Thoracic aorta (tissue), 2 donors: ENCODE results near the gene UGT1A7. TPM values are rescaled to one million over a fixed set of nuclear protein-coding genes. Genes with fewer than 3 reads are reported as not detected.
"Not testable (repeated sequence)": the region's sequence is repeated elsewhere in the genome, so short reads cannot be mapped to it uniquely, and the experiment has no call there.

Source experiments
- ATAC-seq: fragments of 150-250 bp; one replicate; pipeline ENCODE4 v1.8.0; 2017; ENCODE audit warnings: low read depth; ENCODE audit not compliant: insufficient number of reproducible peaks, low FRiP score
- DNase-seq: peaks from one replicate; pipeline ENCODE4 v3.0.0-alpha.2; 2020; ENCODE audit warnings: low spot score
- H3K27ac ChIP-seq, 2 donors: fragments of 200-600 bp; sonication (generic); 1 replicate in 1 of 2; 2 replicates in 1 of 2; pipeline ENCODE4 v1.5.1; 2016; ENCODE audit warnings: mild to moderate bottlenecking in 2 of 2, moderate library complexity in 2 of 2
- H3K27me3 ChIP-seq: fragments of 200-600 bp; sonication (generic); replicated peaks from 2 replicates; pipeline ENCODE4 v1.6.0; 2016; ENCODE audit warnings: mild to moderate bottlenecking; ENCODE audit not compliant: insufficient read depth
- H3K36me3 ChIP-seq: fragments of 200-600 bp; sonication (generic); one replicate; pipeline ENCODE4 v1.5.1; 2016
- H3K4me1 ChIP-seq, 2 donors: fragments of 200-600 bp; sonication (generic); 1 replicate in 1 of 2; 2 replicates in 1 of 2; pipeline versions ENCODE4 v1.5.1 to v1.6.0; 2016; ENCODE audit warnings: low read depth in 2 of 2, mild to moderate bottlenecking in 1 of 2; ENCODE audit not compliant: control insufficient read depth in 1 of 2
- H3K4me3 ChIP-seq: fragments of 200-600 bp; sonication (generic); 2 replicates; pipeline ENCODE4 v1.5.1; 2016; ENCODE audit warnings: mild to moderate bottlenecking
- H3K9me3 ChIP-seq: fragments of 200-600 bp; sonication (generic); 2 replicates; pipeline ENCODE4 v1.5.1; 2016
- total RNA-seq, 2 donors: library from RNA; depleted of rRNA; stranded (reverse); fragments of >200 nt; gene quantifications; one replicate each; pipeline versions ENCODE4 v1.1.0 to v1.2.3, GENCODE V29; 2016
- TF ChIP-seq, protein P1 (sequence below): fragments of 200-600 bp; sonication (generic); IDR thresholded peaks from one replicate; pipeline ENCODE4 v1.5.1; 2019; ENCODE audit warnings: antibody characterized with exemption

Gene UGT1A7
- under 1 TPM in 1 of 2 donors, not detected in 1; 0.35 TPM for total RNA-seq

- no peak within 1 kb of the TSS for H3K4me3 ChIP-seq
- no peak for DNase-seq
- no peaks in the 10 kb centered on the region for H3K36me3 ChIP-seq
- TF ChIP-seq, protein P1, sequence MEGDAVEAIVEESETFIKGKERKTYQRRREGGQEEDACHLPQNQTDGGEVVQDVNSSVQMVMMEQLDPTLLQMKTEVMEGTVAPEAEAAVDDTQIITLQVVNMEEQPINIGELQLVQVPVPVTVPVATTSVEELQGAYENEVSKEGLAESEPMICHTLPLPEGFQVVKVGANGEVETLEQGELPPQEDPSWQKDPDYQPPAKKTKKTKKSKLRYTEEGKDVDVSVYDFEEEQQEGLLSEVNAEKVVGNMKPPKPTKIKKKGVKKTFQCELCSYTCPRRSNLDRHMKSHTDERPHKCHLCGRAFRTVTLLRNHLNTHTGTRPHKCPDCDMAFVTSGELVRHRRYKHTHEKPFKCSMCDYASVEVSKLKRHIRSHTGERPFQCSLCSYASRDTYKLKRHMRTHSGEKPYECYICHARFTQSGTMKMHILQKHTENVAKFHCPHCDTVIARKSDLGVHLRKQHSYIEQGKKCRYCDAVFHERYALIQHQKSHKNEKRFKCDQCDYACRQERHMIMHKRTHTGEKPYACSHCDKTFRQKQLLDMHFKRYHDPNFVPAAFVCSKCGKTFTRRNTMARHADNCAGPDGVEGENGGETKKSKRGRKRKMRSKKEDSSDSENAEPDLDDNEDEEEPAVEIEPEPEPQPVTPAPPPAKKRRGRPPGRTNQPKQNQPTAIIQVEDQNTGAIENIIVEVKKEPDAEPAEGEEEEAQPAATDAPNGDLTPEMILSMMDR = no peak
- H3K4me1 ChIP-seq = no peaks in the 10 kb centered on the region
- no peaks in the 10 kb centered on the region for H3K9me3 ChIP-seq
- ATAC-seq = no peak
- no peaks in the 10 kb centered on the region for H3K27me3 ChIP-seq
- H3K27ac ChIP-seq = no peak within 1 kb of the TSS
These were observed at the start of gene UGT1A7 for GRCh38 chr2:233681521-233682099. Gene UGT1A7 (plus strand): TSS chr2:233681901. CDS start chr2:233681938, 37 bp downstream.

GRCh38 chr2:233636306-233636705 is 45.4 kb upstream of the UGT1A7 start, which contains the start of gene UGT1A10:
Gene UGT1A10 (plus strand): TSS chr2:233636448. CDS start chr2:233636523, 75 bp downstream.
- H3K27ac ChIP-seq, H3K36me3 ChIP-seq, H3K27me3 ChIP-seq, H3K4me1 ChIP-seq, H3K9me3 ChIP-seq, ATAC-seq, H3K4me3 ChIP-seq, DNase-seq: not testable (repeated sequence)

DNA sequence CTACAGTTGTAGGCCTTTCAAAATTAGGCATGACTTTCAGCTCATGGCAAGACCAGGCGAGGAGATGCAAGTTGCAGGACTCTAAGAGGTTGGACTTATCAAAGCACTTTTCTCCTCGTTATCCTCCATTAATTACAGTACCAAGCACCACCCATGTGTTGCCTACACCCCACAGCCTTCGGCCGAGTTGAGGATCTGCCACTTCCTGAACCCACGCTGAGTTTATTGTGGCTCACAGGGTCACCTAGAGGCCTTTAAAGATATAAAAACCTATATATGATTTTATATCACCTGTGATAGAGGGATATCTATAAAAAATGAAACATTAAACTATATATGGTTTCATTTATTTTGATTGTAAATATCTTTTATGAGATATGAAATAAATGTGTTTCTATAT is 42.9 kb upstream of the UGT1A7 start:
- TF ChIP-seq, protein P1 = no peak
- Histone ChIP-seq H3K9me3 (no peaks in the 10 kb centered on the region), H3K27me3 (no peaks in the 10 kb centered on the region), H3K4me1 (no peaks in the 10 kb centered on the region), H3K36me3 (no peaks in the 10 kb centered on the region), H3K4me3 (no peak overlapping the region), H3K27ac (no peak overlapping the region)
- ATAC-seq (no peak), DNase-seq (no peak)

GRCh38 chr2:233639860-233640259 is 41.8 kb upstream of the UGT1A7 start:
- Histone ChIP-seq H3K4me3 (no peak overlapping the region), H3K4me1 (no peaks in the 10 kb centered on the region), H3K27me3 (no peaks in the 10 kb centered on the region), H3K36me3 (no peaks in the 10 kb centered on the region), H3K9me3 (no peaks in the 10 kb centered on the region), H3K27ac (no peak overlapping the region)
- ATAC-seq = no peak
- TF ChIP-seq, protein P1 = no peak
- DNase-seq = no peak

DNA sequence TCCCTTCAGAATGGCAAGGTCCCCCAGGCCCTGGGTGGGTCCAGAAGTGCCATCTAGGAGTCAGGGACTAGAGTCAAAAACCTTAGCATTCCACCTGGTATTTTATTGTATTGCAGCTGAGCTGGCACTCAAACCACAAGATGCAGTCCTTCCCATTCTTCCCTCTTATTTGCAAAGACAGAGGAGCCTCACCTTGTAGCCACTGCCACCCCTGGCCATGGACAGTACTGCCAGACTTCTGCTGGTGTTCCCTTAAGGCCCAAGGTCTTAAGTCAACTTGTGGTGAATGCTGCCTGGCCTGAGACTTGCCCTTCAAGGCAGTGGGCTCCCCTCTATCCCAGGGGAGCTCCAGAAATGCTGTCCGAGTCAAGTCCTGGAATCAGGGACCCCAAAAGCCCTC is 38.6 kb upstream of the UGT1A7 start:
- TF ChIP-seq, protein P1 = no peak
- Histone ChIP-seq H3K36me3 (no peaks in the 10 kb centered on the region), H3K4me1 (no peaks in the 10 kb centered on the region), H3K27me3 (no peaks in the 10 kb centered on the region), H3K4me3 (no peak overlapping the region), H3K9me3 (no peaks in the 10 kb centered on the region), H3K27ac (no peak overlapping the region)
- ATAC-seq (no peak), DNase-seq (no peak)

- H3K9me3 ChIP-seq, H3K27me3 ChIP-seq, DNase-seq, H3K36me3 ChIP-seq, ATAC-seq, H3K27ac ChIP-seq, H3K4me3 ChIP-seq, H3K4me1 ChIP-seq: not testable (repeated sequence)
These were observed 35.7 kb upstream of the UGT1A7 start for GRCh38 chr2:233646033-233646432.
